DMS53 (cell line): Measurements from ENCODE around the gene ABCA8.
"Not testable (repeated sequence)": the region's sequence is repeated elsewhere in the genome, so short reads cannot be mapped to it uniquely, and the experiment has no call there.

Source experiments
- DNase-seq: peaks from one replicate; lab custom pipeline; 2025; lab: John Stamatoyannopoulos, UW

Gene ABCA8, protein sequence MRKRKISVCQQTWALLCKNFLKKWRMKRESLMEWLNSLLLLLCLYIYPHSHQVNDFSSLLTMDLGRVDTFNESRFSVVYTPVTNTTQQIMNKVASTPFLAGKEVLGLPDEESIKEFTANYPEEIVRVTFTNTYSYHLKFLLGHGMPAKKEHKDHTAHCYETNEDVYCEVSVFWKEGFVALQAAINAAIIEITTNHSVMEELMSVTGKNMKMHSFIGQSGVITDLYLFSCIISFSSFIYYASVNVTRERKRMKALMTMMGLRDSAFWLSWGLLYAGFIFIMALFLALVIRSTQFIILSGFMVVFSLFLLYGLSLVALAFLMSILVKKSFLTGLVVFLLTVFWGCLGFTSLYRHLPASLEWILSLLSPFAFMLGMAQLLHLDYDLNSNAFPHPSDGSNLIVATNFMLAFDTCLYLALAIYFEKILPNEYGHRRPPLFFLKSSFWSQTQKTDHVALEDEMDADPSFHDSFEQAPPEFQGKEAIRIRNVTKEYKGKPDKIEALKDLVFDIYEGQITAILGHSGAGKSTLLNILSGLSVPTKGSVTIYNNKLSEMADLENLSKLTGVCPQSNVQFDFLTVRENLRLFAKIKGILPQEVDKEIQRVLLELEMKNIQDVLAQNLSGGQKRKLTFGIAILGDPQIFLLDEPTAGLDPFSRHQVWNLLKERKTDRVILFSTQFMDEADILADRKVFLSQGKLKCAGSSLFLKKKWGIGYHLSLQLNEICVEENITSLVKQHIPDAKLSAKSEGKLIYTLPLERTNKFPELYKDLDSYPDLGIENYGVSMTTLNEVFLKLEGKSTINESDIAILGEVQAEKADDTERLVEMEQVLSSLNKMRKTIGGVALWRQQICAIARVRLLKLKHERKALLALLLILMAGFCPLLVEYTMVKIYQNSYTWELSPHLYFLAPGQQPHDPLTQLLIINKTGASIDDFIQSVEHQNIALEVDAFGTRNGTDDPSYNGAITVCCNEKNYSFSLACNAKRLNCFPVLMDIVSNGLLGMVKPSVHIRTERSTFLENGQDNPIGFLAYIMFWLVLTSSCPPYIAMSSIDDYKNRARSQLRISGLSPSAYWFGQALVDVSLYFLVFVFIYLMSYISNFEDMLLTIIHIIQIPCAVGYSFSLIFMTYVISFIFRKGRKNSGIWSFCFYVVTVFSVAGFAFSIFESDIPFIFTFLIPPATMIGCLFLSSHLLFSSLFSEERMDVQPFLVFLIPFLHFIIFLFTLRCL (N-terminal part only)

DNA sequence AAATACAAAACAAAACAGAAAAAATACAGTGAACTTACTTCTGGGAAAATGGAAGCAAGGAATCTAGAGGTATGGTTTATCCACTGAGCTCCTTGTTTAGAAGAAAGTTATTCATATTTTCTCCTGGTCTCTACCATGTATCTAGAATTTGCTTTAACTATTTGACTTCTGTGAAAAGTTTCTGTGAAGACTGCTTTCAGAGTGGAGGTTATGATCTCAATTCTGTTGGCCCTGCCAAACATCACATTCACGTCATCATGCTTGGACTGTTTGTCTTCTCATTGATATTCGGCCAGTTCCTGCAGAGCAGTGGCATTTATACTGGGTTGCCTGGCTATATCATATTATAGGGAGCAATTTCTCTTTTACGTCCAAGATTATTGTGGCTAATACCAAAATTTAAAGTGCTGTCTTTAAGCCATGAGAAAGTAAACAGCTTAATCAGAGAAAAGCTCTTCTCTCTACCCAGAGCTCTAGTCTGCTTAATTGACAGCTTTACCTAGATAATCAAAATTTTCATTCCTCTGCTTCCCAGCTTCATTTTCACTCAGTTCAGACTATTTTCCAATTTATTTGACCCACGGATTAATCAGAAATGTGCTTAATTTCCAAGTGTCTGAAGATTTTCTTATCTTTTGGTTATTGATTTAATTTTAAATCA lies at the start of gene ABCA8:
TSS of gene ABCA8 (minus strand) at position 212 of the 661 bp plus-strand sequence. CDS start 13,358 bp downstream, outside the sequence.
- no peak for DNase-seq

DNA sequence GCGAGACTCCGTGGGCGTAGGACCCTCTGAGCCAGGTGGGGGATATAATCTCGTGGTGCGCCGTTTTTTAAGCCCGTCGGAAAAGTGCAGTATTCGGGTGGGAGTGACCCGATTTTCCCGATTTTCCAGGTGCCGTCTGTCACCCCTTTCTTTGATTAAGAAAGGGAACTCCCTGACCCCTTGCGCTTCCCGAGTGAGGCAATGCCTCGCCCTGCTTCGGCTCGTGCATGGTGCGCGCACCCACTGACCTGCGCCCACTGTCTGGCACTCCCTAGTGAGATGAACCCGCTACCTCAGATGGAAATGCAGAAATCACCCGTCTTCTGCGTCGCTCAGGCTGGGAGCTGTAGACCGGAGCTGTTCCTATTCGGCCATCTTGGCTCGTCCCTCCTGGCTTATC lies 49.6 kb upstream of the ABCA8 start:
- DNase-seq, result not testable (repeated sequence)

DNA sequence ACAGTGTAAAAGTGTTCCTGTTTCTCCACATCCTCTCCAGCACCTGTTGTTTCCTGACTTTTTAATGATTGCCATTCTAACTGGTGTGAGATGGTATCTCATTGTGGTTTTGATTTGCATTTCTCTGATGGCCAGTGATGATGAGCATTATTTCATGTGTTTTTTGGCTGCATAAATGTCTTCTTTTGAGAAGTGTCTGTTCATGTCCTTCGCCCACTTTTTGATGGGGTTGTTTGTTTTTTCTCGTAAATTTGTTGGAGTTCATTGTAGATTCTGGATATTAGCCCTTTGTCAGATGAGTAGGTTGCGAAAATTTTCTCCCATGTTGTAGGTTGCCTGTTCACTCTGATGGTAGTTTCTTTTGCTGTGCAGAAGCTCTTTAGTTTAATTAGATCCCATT lies 44.6 kb upstream of the ABCA8 start:
- not testable (repeated sequence) for DNase-seq

DNA sequence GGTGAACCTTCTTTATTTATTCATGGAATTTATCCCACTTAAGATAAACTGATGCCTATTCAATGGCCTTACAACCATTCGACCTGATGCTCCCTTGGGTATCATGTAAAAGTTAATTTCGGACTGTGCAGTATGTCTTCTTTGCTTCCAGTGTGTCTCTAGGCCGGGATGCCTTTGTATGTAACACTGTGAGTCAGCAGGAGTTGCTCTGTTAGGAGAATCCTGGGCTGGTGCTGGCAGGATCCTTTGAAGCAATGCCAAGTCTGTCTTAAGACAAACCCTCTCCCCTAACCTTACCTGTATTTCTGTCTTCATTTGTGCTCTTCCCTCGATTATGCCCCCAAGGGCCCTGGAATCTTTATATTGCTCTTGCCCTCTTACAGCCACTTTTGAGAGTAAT lies 37.9 kb upstream of the ABCA8 start:
- no peak for DNase-seq

DNA sequence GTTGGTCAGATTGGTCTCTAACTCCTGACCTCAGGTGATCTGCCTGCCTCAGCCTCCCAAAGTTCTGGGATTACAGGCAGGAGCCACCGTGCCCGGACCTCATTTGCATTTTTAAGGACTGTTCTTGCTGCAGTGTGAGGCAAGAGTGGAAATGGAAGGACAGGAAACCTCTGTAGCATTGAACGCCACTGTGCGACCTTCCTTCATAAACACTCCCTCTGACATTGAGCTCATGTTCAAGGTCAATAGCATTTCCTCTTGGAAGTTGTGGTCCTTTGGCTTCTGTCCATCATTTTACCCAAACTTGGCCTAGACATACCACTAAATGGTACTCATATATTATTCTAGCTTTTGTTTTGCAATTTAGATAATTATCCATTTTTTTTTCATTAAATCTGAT lies 32.8 kb upstream of the ABCA8 start:
- no peak for DNase-seq

DNA sequence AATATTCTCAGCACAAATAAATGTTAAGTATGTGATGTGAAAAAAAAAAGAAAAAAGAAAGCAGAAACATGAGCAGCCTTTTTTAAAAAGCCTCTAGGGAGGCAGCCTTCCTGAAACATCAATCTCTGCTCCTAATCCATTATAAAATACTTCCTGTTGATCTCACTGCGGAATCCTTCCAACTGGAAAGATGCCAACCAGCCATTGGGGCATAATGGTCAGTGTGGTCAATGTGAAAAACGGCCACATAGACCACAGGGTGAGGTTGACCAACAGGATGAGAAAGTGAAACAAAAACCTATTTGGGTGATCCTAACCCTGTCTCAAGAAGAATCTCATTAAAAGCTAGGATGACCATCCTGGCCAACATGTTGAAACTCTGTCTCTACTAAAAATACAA lies 26.1 kb upstream of the ABCA8 start:
- no peak for DNase-seq

DNA sequence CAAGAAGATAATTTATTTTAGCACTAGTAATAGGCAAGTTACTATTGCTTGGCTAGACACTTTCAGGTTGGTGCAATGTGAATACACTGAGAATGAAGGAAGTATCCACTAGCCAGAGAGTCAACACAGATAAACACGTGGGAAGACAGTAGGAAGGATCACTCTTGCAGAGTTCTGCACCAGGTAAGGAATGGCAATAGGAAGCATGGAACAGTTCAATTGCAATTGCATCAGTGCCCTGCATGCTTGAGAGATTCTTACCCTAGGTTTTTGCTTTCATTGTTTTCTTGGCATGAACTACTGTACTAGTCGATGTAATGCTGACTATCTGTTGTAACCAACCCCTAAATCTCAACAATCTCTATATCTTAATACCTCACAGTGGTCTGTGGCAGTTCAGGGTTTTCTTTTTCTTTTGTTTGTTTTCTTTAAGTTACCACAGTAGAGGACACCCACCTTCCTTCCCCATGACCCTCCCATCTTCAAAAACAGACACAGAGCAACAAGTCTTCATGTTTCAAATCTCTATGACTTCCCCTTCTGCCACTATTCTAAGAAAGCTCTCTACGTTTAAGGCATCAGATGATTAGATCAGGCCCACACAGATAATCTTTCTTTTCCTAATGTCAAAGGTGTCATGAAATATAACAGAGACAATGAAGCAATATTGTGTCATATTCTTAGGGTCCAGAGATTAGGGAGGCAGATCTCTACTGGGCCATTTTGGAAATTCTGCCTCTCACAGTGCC lies 18.1 kb upstream of the ABCA8 start:
- DNase-seq, result no peak

DNA sequence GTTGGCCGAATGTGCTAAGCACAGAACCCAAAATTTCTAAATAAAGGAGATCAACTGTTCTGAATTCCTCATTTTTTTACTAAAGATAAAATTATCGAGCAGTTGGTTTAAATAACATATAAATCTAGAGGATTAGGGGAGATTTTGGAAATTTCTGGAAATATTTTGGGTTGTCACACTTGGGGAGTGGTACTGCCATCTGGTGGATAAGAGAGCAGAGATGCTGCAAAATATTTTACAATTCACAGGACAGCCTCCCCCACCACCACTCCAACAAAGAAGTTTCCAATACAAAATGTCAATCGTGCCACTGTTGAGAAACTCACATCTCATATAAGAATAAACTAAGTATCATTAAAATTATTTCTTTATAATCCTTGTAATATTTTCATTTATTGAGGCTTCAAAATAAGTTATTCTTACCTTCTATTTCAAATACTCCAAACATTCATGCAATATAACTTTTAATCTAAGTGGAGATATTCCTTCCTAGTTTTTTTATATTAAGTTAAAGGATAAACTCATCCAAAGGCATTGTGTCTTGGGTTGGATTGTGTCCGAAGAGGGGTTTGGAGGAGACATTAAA lies 17.0 kb upstream of the ABCA8 start:
- DNase-seq, result peak; percentile 43

DNA sequence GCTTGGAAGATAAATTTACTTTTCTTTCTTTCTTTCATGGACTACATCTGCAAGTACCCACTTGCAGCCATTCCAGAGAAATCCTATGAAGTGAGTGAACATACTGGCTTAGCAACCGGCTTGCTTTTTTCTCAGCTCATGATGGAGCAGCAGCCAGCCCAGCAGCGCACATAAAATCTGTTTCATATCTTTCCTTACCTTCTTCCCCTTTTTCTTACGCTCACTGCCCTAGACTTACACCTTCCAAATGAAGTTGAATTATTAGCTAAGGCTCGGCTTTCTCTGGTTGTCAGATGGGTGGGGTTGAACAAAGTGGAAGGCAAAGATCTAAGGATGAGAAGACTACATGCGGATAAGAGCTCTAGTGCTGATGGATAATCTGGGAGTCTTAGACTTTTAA lies 13.9 kb upstream of the ABCA8 start:
- no peak for DNase-seq

DNA sequence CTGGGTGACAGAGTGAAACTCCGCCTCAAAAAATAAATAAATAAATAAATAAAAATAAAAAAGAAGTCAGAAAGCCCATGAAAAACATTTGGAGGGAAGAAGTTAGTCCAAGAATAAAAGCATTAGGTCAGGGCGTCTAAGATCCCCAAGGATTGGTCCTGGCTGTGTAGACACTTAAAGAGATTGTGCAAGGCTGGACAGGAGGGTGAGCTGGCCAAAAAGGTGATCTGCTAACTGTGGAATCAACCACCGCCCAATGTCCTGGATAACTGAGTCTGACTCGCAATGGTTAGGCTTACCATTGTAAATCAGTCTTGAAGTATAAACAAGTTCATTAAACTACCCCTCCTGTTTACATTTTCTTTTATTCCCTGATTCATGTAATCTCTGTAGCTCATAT lies 8.8 kb upstream of the ABCA8 start:
- DNase-seq, result no peak

DNA sequence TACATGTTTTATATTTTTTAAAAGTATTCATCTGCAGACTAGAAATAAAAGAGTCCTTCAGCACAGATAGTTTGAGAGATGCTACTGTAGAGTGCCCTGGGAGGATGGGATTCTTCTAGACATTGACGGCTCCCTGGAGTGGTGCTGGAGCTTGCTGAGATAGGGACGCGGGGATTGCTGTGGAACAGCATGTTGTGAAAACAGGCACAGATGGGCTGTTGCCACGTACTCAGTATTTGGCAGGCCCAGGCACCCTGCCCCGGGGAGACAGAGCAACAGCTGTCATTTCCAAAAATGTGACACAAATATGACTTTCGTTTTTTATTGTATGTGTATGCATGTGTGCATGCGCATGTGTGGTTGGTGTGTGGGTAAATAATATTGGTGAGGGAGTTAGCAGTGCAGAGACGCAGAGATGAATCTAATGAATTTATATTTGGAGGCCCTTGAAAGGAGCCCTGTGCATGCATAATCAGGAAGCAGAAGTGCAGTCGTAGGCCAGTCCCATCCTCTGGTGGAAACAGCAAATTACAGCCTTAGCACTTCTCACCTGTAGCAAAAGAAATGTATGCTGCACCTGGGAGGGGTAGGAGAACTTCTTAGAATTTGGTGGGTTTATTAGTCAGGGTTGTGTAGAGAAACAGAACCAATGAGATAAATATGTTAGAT lies 6.2 kb upstream of the ABCA8 start:
- no peak for DNase-seq

DNA sequence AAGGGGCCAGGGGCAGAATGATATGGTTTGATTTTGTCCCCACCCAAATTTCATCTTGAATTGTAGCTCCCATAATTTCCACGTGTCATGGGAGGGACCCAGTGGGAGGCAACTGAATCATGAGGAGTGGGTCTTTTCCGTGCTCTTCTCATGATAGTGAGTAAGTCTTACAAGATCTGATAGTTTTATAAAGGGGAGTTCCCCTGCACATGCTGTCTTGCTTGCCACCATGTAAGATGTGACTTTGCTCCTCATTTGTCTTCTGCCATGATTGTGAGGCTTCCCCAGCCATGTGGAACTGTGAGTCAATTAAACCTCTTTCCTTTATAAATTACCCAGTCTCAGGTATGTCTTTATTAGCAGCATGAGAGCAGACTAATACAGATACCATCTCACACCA lies 3.9 kb upstream of the ABCA8 start:
- not testable (repeated sequence) for DNase-seq

DNA sequence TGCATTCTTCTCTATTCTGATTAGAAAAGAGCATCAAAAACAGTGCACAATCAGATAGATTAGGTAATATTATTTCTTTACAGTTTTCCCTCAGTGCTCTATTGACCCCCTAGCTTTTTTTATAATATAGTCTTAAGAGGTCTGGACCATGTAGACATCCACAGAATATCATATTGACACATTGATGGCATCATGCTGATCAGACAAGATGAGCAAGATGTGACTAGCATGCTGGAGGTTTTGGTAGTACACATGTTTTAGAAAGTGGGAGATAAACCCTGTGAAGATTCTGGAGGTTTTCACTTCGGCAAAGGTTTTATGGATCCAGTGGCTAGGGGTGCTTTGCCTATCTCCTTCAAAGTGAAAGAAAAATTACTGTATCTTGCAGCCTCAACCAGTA lies 2.8 kb upstream of the ABCA8 start:
- DNase-seq, result no peak

DNA sequence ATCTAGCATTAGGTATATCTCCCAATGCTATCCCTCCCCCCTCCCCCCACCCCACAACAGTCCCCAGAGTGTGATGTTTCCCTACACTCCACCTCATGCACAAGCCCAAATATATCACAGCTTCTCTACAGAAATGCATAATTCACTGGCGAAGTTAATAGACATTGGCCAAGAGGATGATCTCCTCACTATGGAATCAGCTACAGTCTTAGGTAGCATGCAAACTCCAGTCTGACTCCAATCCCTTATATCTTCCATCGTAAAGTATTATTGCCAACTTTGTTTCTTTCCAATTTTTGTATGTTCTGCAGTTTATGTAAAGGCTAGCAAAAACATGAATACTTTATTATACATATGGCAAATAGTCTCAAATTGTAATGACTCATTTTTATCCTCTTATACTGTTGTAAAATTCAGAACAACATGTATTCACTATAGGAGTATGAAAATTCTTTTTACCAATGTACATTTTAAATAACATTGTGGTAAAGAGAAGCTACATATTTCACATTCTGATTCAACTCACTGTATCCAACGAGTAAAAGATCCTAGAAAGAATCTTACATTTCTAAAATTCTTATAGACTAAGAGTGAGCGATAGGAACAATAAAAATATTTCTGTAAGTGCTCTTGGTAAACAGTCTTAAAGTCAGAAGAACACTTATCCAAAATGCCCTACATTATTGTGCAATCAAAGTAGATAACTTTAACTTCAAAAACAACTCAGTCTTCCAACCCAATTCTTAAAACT lies 871 bp downstream of the ABCA8 start:
- DNase-seq, result no peak

DNA sequence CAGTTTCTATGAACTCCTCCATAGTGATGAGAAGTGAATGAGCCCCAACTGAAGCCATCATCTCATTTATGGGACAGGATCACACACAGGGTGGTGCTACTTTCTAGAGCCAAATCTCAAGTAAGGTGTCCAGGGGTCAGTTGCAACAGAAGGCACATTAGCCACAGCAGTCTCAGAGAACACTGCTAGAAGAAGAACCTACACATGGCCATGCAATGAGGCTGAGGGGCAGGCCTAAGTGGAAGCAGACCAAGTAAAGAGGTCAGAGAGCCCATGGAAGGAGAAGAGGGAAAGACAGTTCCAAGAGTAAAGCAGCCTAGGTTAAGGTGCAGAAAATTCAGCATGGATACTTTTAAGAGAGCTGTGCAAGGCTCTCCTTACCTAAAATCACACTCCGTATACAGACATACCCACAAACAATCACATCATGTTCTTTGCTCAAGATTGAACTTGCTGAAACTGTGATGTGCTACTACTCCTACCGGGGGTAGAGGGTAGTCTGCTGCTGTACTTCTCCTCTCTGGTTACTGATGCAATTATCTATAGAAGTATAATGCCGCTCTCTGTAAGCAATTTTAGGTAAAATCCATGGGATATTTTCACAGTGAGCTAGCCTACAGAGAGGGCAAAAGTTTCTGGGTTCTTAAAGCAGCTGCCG lies 1.7 kb downstream of the ABCA8 start:
- no peak for DNase-seq

DNA sequence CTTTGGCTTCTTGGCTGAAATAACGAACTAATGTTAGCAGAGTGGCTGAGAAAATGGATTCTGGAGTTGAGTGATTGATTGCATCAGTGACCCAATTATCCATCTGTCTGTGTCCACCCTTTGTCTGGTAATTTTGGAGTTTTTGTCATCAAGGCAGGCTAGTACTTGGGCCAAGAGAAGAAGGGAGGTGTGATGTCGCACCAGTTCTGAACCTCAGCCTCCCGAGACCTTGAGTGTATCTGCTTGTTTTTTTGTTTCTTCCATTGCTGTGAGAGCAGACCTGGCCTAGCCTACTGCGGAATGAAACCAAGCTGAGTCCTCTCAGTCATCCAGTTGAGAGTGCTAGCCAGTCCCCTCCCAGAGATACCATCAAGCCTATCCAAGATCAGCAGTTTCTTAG lies 4.5 kb downstream of the ABCA8 start:
- no peak for DNase-seq

DNA sequence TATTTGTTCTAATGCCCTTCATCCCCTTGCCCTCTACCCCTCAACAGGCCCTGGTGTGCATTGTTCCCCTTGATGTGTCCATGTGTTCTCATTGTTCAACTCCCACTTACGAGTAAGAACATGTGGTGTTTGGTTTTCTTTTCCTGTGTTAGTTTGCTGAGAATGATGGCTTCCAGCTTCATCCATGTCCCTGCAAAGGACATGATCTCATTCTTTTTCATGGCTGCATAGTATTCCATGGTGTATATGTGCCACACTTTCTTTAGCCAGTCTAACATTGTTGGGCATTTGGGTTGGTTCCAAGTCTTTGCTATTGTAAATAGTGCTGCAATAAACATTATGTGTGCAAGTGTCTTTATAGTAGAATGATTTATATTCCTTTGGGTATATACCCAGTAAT lies 7.3 kb downstream of the ABCA8 start:
- not testable (repeated sequence) for DNase-seq

DNA sequence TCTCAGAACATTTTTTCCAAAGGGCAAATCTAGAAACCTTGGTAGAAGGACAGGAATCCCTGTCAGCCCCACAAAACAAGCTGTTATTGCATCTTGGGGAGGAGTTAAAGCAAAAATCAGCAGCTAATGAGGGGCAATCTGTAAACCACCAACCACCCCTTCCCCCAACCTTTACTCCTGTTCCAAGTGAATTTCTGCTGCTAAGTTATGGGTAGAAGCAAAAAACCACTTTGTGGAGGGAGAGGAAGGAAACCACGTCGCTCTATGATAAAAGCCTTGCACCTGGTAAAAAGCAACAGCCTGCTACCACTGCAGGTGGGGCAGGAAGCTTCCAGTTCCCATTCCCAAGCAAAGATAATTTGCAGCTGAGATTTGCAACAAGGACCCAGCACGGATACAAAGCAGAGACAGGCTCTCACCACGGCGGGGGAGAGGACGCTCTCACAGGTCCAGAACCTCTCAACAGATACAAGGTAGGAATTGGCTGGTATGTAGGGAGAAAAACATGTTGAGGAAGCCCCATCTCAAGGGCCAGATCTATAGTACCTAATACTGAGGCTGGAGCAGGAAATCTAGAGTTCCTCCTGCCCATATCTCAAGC lies 10.7 kb downstream of the ABCA8 start:
- no peak for DNase-seq

DNA sequence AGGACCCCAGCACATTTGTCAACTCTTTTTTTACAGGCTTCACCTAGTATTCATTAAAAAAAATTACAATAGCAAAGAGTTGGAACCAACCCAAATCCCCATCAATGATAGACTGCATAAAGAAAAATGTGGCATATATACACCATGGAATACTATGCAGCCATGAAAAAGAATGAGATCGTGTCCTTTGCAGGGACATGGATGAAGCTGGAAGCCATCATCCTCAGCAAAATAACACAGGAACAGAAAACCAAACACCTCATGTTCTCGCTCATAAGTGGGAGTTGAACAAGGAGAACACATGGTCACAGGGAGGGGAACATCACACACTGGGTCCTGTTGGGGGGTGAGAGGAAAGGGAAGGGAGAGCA lies 11.4 kb downstream of the ABCA8 start:
- DNase-seq, result not testable (repeated sequence)
